ENCODE data around the gene DACH1.

DACH1 gene

DNA sequence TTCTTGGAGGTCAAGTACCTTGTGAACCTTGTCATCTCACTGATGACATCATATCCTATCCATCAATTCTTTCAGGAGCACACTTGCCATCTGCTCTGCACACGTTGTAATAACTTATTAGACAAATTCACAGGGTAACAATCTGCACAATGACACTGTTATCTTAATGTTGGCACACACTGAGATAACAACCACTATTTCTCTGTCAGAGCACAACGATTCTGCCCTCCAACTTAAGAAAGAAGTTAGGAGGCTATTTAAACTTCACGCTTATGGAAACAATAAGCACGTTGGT, 351.3 kb downstream of the DACH1 start:
- H3K4me2 ChIP-seq (ENCODE audit: low read length) = no peak overlapping the region
- no peaks in the 10 kb centered on the region for H3K27me3 ChIP-seq (ENCODE audit: insufficient read depth, low read length, poor library complexity)
- no peak overlapping the region for H2BK5ac ChIP-seq (ENCODE audit: low read length)
- no peak overlapping the region for H3K27ac ChIP-seq (ENCODE audit: low read depth, low read length)
- H3K4me1 ChIP-seq (ENCODE audit: control insufficient read depth, low read depth, low read length) = no peaks in the 10 kb centered on the region
- H3K9ac ChIP-seq (ENCODE audit: low read length) = no peak overlapping the region
- H3K4ac ChIP-seq (ENCODE audit: low read depth, low read length) = no peak overlapping the region
- H3K4me3 ChIP-seq (ENCODE audit: low read length) = no peak overlapping the region
- H4K5ac ChIP-seq (ENCODE audit: low read length) = no peak overlapping the region
- no peak overlapping the region for H4K8ac ChIP-seq (ENCODE audit: low read depth, low read length)
- no peak overlapping the region for H3K18ac ChIP-seq (ENCODE audit: low read length)
- no peaks in the 10 kb centered on the region for H3K79me1 ChIP-seq (ENCODE audit: low read length)
- WGBS (ENCODE audit: extremely low coverage, insufficient coverage, low lambda C conversion rate) = no CpG with 5 or more reads among the region's 4 CpGs
- H3K36me3 ChIP-seq (ENCODE audit: control insufficient read depth, insufficient read depth, low read length) = no peaks in the 10 kb centered on the region
- no peak overlapping the region for H2BK15ac ChIP-seq (replicated peaks; ENCODE audit: low read depth)
- no peak for DNase-seq
- no peak overlapping the region for H2AK5ac ChIP-seq (ENCODE audit: low read length)
- no peak overlapping the region for H3K56ac ChIP-seq (ENCODE audit: low read length)
- no peaks in the 10 kb centered on the region for H3K79me2 ChIP-seq (ENCODE audit: control insufficient read depth, insufficient read depth, low read length)
- H2BK120ac ChIP-seq (ENCODE audit: low read depth, low read length) = no peak overlapping the region
- no peak overlapping the region for H3K23ac ChIP-seq (ENCODE audit: low read length)

DNA sequence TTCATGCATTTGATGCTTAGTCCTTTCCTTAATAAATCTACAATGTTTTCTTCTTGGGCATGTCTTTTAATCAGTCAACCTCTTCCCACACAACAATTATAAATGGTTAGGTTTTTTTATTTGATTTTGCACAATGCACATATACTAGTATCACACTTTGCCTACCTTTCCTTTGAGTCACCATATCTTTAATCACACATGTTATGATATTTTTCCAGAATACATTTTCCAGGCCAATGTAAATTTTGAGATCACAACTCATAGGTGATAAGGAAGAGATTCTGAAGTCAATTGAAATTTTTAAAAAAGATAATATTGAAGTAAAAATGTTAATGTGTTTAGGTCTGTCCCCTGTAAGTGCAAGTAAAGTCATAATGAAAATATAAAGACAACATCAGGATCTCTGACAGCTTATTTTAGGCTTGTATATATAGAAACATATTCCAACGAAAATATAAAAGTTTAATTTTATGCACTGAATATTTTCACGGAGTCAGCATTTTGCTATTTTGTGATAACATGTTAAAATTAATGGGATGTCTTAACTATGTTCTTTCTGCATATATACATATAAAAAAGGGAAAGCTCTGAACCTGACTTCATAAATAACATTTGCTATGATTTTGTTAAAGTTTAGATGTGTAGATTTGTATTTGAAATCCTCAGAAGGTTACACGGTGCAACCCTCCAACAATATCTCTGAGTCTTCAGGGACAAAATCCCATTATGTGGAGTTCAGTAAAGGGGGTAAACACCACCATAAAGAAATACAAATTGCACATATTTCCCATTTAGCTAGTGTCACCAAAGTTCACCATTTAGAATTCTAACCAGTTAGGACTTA, 351.9 kb downstream of the DACH1 start:
- WGBS (ENCODE audit: extremely low coverage, insufficient coverage, low lambda C conversion rate) = no CpG with 5 or more reads among the region's 3 CpGs
- no peaks in the 10 kb centered on the region for H3K79me1 ChIP-seq (ENCODE audit: low read length)
- H3K27me3 ChIP-seq (ENCODE audit: insufficient read depth, low read length, poor library complexity) = no peaks in the 10 kb centered on the region
- H3K4me1 ChIP-seq (ENCODE audit: control insufficient read depth, low read depth, low read length) = no peaks in the 10 kb centered on the region
- no peak overlapping the region for H3K23ac ChIP-seq (ENCODE audit: low read length)
- no peak overlapping the region for H3K4ac ChIP-seq (ENCODE audit: low read depth, low read length)
- no peak overlapping the region for H4K5ac ChIP-seq (ENCODE audit: low read length)
- no peak overlapping the region for H2BK5ac ChIP-seq (ENCODE audit: low read length)
- no peaks in the 10 kb centered on the region for H3K36me3 ChIP-seq (ENCODE audit: control insufficient read depth, insufficient read depth, low read length)
- no peak overlapping the region for H3K9ac ChIP-seq (ENCODE audit: low read length)
- H3K56ac ChIP-seq (ENCODE audit: low read length) = no peak overlapping the region
- no peak overlapping the region for H4K8ac ChIP-seq (ENCODE audit: low read depth, low read length)
- no peaks in the 10 kb centered on the region for H3K79me2 ChIP-seq (ENCODE audit: control insufficient read depth, insufficient read depth, low read length)
- H3K4me3 ChIP-seq (ENCODE audit: low read length) = no peak overlapping the region
- H3K27ac ChIP-seq (ENCODE audit: low read depth, low read length) = no peak overlapping the region
- no peak overlapping the region for H2BK120ac ChIP-seq (ENCODE audit: low read depth, low read length)
- no peak overlapping the region for H2BK15ac ChIP-seq (replicated peaks; ENCODE audit: low read depth)
- no peak overlapping the region for H3K18ac ChIP-seq (ENCODE audit: low read length)
- no peak overlapping the region for H3K4me2 ChIP-seq (ENCODE audit: low read length)
- DNase-seq = no peak
- no peak overlapping the region for H2AK5ac ChIP-seq (ENCODE audit: low read length)

DNA sequence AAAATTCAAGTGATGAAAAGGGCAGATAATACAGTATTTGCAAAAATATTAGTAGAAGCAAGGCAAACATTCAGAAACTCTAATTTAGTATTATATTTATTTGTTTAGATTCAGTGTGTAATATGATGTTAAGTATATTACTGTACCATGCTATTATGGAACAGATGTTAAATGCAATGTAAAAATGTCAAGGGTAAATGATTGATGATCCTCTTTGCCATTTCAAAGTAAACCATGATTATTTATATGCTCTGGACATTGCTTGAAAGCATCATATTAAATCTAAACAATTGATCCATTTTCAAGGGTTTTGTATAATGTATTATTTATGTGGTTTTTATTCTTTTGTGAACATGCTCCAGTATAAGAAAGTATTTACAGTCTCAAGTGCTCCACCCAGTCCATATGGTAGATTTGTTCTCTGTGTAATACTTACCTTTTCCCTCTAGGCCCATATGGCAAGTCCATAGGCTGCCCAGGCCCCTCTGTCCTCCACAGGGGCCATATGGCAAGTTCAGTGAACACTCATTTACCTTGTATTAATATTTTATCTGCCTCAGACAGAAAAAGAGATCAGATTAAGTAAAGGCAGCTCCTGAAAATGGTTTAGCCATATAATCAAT, 353.5 kb downstream of the DACH1 start:
- no peak overlapping the region for H2BK15ac ChIP-seq (replicated peaks; ENCODE audit: low read depth)
- H3K56ac ChIP-seq (ENCODE audit: low read length) = no peak overlapping the region
- H3K27ac ChIP-seq (ENCODE audit: low read depth, low read length) = no peak overlapping the region
- H3K4me1 ChIP-seq (ENCODE audit: control insufficient read depth, low read depth, low read length) = no peaks in the 10 kb centered on the region
- no peak overlapping the region for H2BK5ac ChIP-seq (ENCODE audit: low read length)
- no peak overlapping the region for H3K4me2 ChIP-seq (ENCODE audit: low read length)
- H3K4ac ChIP-seq (ENCODE audit: low read depth, low read length) = no peak overlapping the region
- no peaks in the 10 kb centered on the region for H3K27me3 ChIP-seq (ENCODE audit: insufficient read depth, low read length, poor library complexity)
- H3K18ac ChIP-seq (ENCODE audit: low read length) = no peak overlapping the region
- no peak overlapping the region for H3K23ac ChIP-seq (ENCODE audit: low read length)
- no peaks in the 10 kb centered on the region for H3K36me3 ChIP-seq (ENCODE audit: control insufficient read depth, insufficient read depth, low read length)
- H4K8ac ChIP-seq (ENCODE audit: low read depth, low read length) = no peak overlapping the region
- no peak for DNase-seq
- no peak overlapping the region for H3K9ac ChIP-seq (ENCODE audit: low read length)
- H3K79me1 ChIP-seq (ENCODE audit: low read length) = no peaks in the 10 kb centered on the region
- no peak overlapping the region for H3K4me3 ChIP-seq (ENCODE audit: low read length)
- no peak overlapping the region for H2AK5ac ChIP-seq (ENCODE audit: low read length)
- H4K5ac ChIP-seq (ENCODE audit: low read length) = no peak overlapping the region
- H2BK120ac ChIP-seq (ENCODE audit: low read depth, low read length) = no peak overlapping the region
- no peaks in the 10 kb centered on the region for H3K79me2 ChIP-seq (ENCODE audit: control insufficient read depth, insufficient read depth, low read length)

DNA sequence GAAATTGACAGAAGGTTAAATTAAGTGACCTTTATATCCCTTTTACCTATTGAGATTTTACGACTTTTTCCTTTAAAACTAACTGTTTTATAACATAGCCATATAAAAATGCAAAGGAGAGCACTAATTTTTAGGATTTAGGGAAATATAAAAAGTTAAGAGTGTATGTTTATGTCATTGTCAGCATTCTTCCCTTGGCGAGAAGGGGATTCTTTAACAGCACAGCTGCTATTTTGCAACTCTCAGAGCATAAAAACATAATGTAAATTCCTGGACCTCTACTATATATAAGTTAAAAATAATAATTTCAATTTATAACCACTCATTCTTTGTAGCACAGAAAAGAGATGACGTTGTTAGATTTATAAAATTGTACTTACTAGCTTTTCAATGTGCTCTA, 363.2 kb downstream of the DACH1 start:
- Histone ChIP-seq H3K4ac (ENCODE audit: low read depth, low read length) (no peak overlapping the region), H3K18ac (ENCODE audit: low read length) (no peak overlapping the region), H3K36me3 (ENCODE audit: control insufficient read depth, insufficient read depth, low read length) (no peaks in the 10 kb centered on the region), H3K27ac (ENCODE audit: low read depth, low read length) (no peak overlapping the region), H3K27me3 (ENCODE audit: insufficient read depth, low read length, poor library complexity) (no peaks in the 10 kb centered on the region), H3K4me2 (ENCODE audit: low read length) (no peak overlapping the region), H3K79me1 (ENCODE audit: low read length) (no peaks in the 10 kb centered on the region), H3K23ac (ENCODE audit: low read length) (no peak overlapping the region), H3K79me2 (ENCODE audit: control insufficient read depth, insufficient read depth, low read length) (no peaks in the 10 kb centered on the region), H2BK15ac (replicated peaks; ENCODE audit: low read depth) (no peak overlapping the region), H3K9ac (ENCODE audit: low read length) (no peak overlapping the region), H4K8ac (ENCODE audit: low read depth, low read length) (no peak overlapping the region), H3K4me3 (ENCODE audit: low read length) (no peak overlapping the region), H2BK120ac (ENCODE audit: low read depth, low read length) (no peak overlapping the region), H3K4me1 (ENCODE audit: control insufficient read depth, low read depth, low read length) (no peaks in the 10 kb centered on the region), H2BK5ac (ENCODE audit: low read length) (no peak overlapping the region), H2AK5ac (ENCODE audit: low read length) (no peak overlapping the region), H3K56ac (ENCODE audit: low read length) (no peak overlapping the region), H4K5ac (ENCODE audit: low read length) (no peak overlapping the region)
- no CpG with 5 or more reads among the region's 3 CpGs for WGBS (ENCODE audit: extremely low coverage, insufficient coverage, low lambda C conversion rate)
- DNase-seq = no peak

GRCh38 chr13:71499944-71500514, 367.0 kb downstream of the DACH1 start:
- H3K4ac ChIP-seq (ENCODE audit: low read depth, low read length) = no peak overlapping the region
- DNase-seq = no peak
- H2BK5ac ChIP-seq (ENCODE audit: low read length) = no peak overlapping the region
- no peak overlapping the region for H4K8ac ChIP-seq (ENCODE audit: low read depth, low read length)
- H3K9ac ChIP-seq (ENCODE audit: low read length) = no peak overlapping the region
- H3K23ac ChIP-seq (ENCODE audit: low read length) = no peak overlapping the region
- H3K18ac ChIP-seq (ENCODE audit: low read length) = no peak overlapping the region
- H2BK15ac ChIP-seq (replicated peaks; ENCODE audit: low read depth) = no peak overlapping the region
- no peaks in the 10 kb centered on the region for H3K27me3 ChIP-seq (ENCODE audit: insufficient read depth, low read length, poor library complexity)
- no peaks in the 10 kb centered on the region for H3K79me1 ChIP-seq (ENCODE audit: low read length)
- H3K27ac ChIP-seq (ENCODE audit: low read depth, low read length) = no peak overlapping the region
- H3K4me2 ChIP-seq (ENCODE audit: low read length) = no peak overlapping the region
- H3K56ac ChIP-seq (ENCODE audit: low read length) = no peak overlapping the region
- H2AK5ac ChIP-seq (ENCODE audit: low read length) = no peak overlapping the region
- H3K4me3 ChIP-seq (ENCODE audit: low read length) = no peak overlapping the region
- WGBS (ENCODE audit: extremely low coverage, insufficient coverage, low lambda C conversion rate) = no CpG with 5 or more reads among the region's 4 CpGs
- H2BK120ac ChIP-seq (ENCODE audit: low read depth, low read length) = no peak overlapping the region
- H3K4me1 ChIP-seq (ENCODE audit: control insufficient read depth, low read depth, low read length) = no peaks in the 10 kb centered on the region
- H3K79me2 ChIP-seq (ENCODE audit: control insufficient read depth, insufficient read depth, low read length) = no peaks in the 10 kb centered on the region
- H4K5ac ChIP-seq (ENCODE audit: low read length) = no peak overlapping the region
- H3K36me3 ChIP-seq (ENCODE audit: control insufficient read depth, insufficient read depth, low read length) = no peaks in the 10 kb centered on the region
